GM19372 (cell line): ENCODE results near the gene NRG2.
A peak's percentile ranks its signal among the peaks of the same experiment; 100 is the strongest.

Experiments used
- ATAC-seq: cut with Tn5 transposase; IDR thresholded peaks from one replicate; pipeline ENCODE4 v1.9.1; 2021; ENCODE audit warnings: mild to moderate bottlenecking, low read depth, moderate library complexity; ENCODE audit not compliant: unreplicated experiment

NRG2 gene

GRCh38 chr5:139975942-139976341 is 67.2 kb downstream of the NRG2 start:
- no peak for ATAC-seq

GRCh38 chr5:139975306-139975705 is 67.8 kb downstream of the NRG2 start:
- ATAC-seq: no peak

- ATAC-seq: no peak
Measured at GRCh38 chr5:139974661-139975060, 68.4 kb downstream of the NRG2 start.

- ATAC-seq: no peak
Measured at GRCh38 chr5:139971202-139971725, 71.8 kb downstream of the NRG2 start.

GRCh38 chr5:139969318-139969717 is 73.8 kb downstream of the NRG2 start:
- ATAC-seq: no peak

- ATAC-seq: peak; percentile 97
Measured at GRCh38 chr5:139968547-139969261, 74.4 kb downstream of the NRG2 start.

GRCh38 chr5:139967353-139967752 is 75.7 kb downstream of the NRG2 start:
- ATAC-seq: no peak

GRCh38 chr5:139966856-139967255 is 76.2 kb downstream of the NRG2 start:
- ATAC-seq: no peak

GRCh38 chr5:139964994-139965565 is 78.0 kb downstream of the NRG2 start:
- no peak for ATAC-seq

- no peak for ATAC-seq
Measured at GRCh38 chr5:139964266-139964993, 78.7 kb downstream of the NRG2 start.

GRCh38 chr5:139962445-139962844 is 80.7 kb downstream of the NRG2 start:
- ATAC-seq: no peak

GRCh38 chr5:139961435-139962157 is 81.5 kb downstream of the NRG2 start:
- ATAC-seq: no peak

- ATAC-seq: peak; percentile 61
Measured at GRCh38 chr5:139960723-139961383, 82.2 kb downstream of the NRG2 start.

GRCh38 chr5:139958432-139959148 is 84.5 kb downstream of the NRG2 start:
- no peak for ATAC-seq

GRCh38 chr5:139956342-139956741 is 86.8 kb downstream of the NRG2 start:
- ATAC-seq: no peak

- no peak for ATAC-seq
Measured at GRCh38 chr5:139955616-139956273, 87.4 kb downstream of the NRG2 start.

GRCh38 chr5:139955053-139955605 is 88.0 kb downstream of the NRG2 start:
- no peak for ATAC-seq

- ATAC-seq: no peak
Measured at GRCh38 chr5:139954462-139954861, 88.6 kb downstream of the NRG2 start.

GRCh38 chr5:139954022-139954421 is 89.1 kb downstream of the NRG2 start:
- no peak for ATAC-seq
